ENCODE measurements around the gene ARHGEF5. TPM values are rescaled to one million over a fixed set of nuclear protein-coding genes. Genes with fewer than 3 reads are reported as not detected.

Gene ARHGEF5
- total and polyA plus RNA-seq, 2 of the 13 experiments (the other 11 are each of a cell fraction or from before 2014, with no cell fraction given), result 1.2 to 1.3 TPM

DNA sequence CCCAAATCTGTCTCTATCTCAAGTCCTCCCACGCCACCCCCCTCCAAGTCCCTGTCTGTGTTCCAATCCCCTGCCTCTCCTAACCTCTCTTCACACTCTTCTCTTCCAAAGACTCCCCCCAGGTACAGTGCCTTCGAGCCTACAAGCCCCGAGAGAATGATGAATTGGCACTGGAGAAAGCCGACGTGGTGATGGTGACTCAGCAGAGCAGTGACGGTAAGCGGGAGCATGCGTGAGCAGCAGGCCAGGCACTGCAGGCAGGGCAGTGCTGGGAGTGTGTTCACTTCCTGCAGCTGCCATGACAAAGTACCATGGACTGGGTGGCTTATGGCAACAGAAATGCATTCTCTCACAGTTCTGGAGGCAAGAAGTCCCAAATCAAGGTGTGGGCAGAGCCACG, 23.4 kb downstream of the ARHGEF5 start:
- Histone ChIP-seq H2AFZ (ENCODE audit: low read length) (no peak overlapping the region), H3K9me3 (ENCODE audit: low read length) (no peaks in the 10 kb centered on the region), H3K27me3 (ENCODE audit: control insufficient read depth in 1 of 2, insufficient read depth in 2 of 2, low read length in 2 of 2) (no peaks in the 10 kb centered on the region), H3K27ac (ENCODE audit: extremely low read length, insufficient read depth, low read length) (no peak overlapping the region), H3K4me2 (ENCODE audit: low read depth, low read length) (no peak overlapping the region), H3K4me1 (ENCODE audit: insufficient read depth, low read length) (no peaks in the 10 kb centered on the region), H3K4me3 (replicated peaks in 1 of 3; ENCODE audit: insufficient read depth in 1 of 3, low read depth in 2 of 3, low read length in 3 of 3) (no peak overlapping the region), H3K9ac (ENCODE audit: insufficient read depth, low read depth, low read length) (no peak overlapping the region), H3K79me2 (ENCODE audit: insufficient read depth, low read length) (no peaks in the 10 kb centered on the region), H3K36me3 (replicated peaks in 1 of 2; ENCODE audit: control insufficient read depth in 1 of 2, insufficient read depth in 2 of 2, low read length in 2 of 2) (no peaks in the 10 kb centered on the region), H4K20me1 (ENCODE audit: insufficient read depth, low read length) (no peaks in the 10 kb centered on the region)
- 69% methylated on average over 9 of the region's 9 CpGs for WGBS (ENCODE audit: low lambda C conversion rate)
- FAIRE-seq (no peak), ATAC-seq (no peak), DNase-seq (ENCODE audit: low spot score) (no peak)
- BruUV-seq (replicated peaks), result no TSS peak
- TF ChIP-seq RNF2 (conservative IDR thresholded peaks at IDR 0.05; ENCODE audit: low read depth) (no peak), ASH2L (IDR thresholded peaks at IDR 0.05; ENCODE audit: insufficient read length, low read depth, low read length) (no peak), CENPX (CRISPR knock-in tag; IDR thresholded peaks at IDR 0.05) (no peak), ATAD3A (CRISPR knock-in tag; IDR thresholded peaks at IDR 0.05) (no peak), ZNF160 (CRISPR knock-in tag; IDR thresholded peaks at IDR 0.05) (no peak), ZNF816 (CRISPR knock-in tag; IDR thresholded peaks at IDR 0.05; ENCODE audit: borderline replicate concordance) (no peak), MTF2 (CRISPR knock-in tag; IDR thresholded peaks at IDR 0.05; ENCODE audit: borderline replicate concordance) (no peak), HHEX (CRISPR knock-in tag; IDR thresholded peaks at IDR 0.05) (no peak)
- TF ChIP-seq, protein P1, sequence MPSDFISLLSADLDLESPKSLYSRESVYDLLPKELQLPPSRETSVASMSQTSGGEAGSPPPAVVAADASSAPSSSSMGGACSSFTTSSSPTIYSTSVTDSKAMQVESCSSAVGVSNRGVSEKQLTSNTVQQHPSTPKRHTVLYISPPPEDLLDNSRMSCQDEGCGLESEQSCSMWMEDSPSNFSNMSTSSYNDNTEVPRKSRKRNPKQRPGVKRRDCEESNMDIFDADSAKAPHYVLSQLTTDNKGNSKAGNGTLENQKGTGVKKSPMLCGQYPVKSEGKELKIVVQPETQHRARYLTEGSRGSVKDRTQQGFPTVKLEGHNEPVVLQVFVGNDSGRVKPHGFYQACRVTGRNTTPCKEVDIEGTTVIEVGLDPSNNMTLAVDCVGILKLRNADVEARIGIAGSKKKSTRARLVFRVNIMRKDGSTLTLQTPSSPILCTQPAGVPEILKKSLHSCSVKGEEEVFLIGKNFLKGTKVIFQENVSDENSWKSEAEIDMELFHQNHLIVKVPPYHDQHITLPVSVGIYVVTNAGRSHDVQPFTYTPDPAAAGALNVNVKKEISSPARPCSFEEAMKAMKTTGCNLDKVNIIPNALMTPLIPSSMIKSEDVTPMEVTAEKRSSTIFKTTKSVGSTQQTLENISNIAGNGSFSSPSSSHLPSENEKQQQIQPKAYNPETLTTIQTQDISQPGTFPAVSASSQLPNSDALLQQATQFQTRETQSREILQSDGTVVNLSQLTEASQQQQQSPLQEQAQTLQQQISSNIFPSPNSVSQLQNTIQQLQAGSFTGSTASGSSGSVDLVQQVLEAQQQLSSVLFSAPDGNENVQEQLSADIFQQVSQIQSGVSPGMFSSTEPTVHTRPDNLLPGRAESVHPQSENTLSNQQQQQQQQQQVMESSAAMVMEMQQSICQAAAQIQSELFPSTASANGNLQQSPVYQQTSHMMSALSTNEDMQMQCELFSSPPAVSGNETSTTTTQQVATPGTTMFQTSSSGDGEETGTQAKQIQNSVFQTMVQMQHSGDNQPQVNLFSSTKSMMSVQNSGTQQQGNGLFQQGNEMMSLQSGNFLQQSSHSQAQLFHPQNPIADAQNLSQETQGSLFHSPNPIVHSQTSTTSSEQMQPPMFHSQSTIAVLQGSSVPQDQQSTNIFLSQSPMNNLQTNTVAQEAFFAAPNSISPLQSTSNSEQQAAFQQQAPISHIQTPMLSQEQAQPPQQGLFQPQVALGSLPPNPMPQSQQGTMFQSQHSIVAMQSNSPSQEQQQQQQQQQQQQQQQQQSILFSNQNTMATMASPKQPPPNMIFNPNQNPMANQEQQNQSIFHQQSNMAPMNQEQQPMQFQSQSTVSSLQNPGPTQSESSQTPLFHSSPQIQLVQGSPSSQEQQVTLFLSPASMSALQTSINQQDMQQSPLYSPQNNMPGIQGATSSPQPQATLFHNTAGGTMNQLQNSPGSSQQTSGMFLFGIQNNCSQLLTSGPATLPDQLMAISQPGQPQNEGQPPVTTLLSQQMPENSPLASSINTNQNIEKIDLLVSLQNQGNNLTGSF (CRISPR knock-in tag; IDR thresholded peaks at IDR 0.05), result no peak
- TF ChIP-seq, protein P2, sequence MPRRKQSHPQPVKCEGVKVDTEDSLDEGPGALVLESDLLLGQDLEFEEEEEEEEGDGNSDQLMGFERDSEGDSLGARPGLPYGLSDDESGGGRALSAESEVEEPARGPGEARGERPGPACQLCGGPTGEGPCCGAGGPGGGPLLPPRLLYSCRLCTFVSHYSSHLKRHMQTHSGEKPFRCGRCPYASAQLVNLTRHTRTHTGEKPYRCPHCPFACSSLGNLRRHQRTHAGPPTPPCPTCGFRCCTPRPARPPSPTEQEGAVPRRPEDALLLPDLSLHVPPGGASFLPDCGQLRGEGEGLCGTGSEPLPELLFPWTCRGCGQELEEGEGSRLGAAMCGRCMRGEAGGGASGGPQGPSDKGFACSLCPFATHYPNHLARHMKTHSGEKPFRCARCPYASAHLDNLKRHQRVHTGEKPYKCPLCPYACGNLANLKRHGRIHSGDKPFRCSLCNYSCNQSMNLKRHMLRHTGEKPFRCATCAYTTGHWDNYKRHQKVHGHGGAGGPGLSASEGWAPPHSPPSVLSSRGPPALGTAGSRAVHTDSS (CRISPR knock-in tag; conservative IDR thresholded peaks at IDR 0.05), result no peak
- TF ChIP-seq, protein P3, sequence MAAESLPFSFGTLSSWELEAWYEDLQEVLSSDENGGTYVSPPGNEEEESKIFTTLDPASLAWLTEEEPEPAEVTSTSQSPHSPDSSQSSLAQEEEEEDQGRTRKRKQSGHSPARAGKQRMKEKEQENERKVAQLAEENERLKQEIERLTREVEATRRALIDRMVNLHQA (CRISPR knock-in tag; IDR thresholded peaks at IDR 0.05), result no peak
- ChIA-PET CTCF (ENCODE audit: low intra/inter-chr PET ratio, low total read pairs) (no interaction called here), POLR2A (no interaction called here)
- intact Hi-C loops (cut with micrococcal nuclease; ENCODE audit: unreplicated experiment), result no loop called here
- in situ Hi-C loops (cut with HindIII; ENCODE audit: extremely low pct_ligation_motif_present, low pct_unique_long_range_greater_than_20kb), result loop anchor here (25.0 kb wide), 1 partner anchor 491 kb away; no protein-coding TSS in a partner anchor
